Endothelial cell of umbilical vein (primary cell): ENCODE results near the gene IMPG2.

Source experiments
- CTCF ChIP-seq, 2 donors: IDR thresholded peaks; 1 replicate in 1 of 2; 2 replicates in 1 of 2; pipeline ENCODE4 v1.5.1; 2011; ENCODE audit warnings: low read length in 2 of 2, mild to moderate bottlenecking in 2 of 2, moderate library complexity in 2 of 2, control low read depth in 1 of 2, inconsistent platforms in 1 of 2, low read depth in 1 of 2; ENCODE audit not compliant: insufficient read depth in 1 of 2; ENCODE audit errors: extremely low read depth in 1 of 2
- EZH2 ChIP-seq: IDR thresholded peaks from 2 replicates; pipeline ENCODE4 v1.6.1; 2012; ENCODE audit warnings: borderline replicate concordance, low read depth, mild to moderate bottlenecking, moderate library complexity, low read length, inconsistent platforms; ENCODE audit not compliant: severe bottlenecking
- FOS ChIP-seq: IDR thresholded peaks from 2 replicates; pipeline ENCODE4 v1.6.1; 2011; ENCODE audit warnings: mild to moderate bottlenecking, low read length, moderate library complexity, borderline replicate concordance; ENCODE audit not compliant: insufficient read depth
- GATA2 ChIP-seq: IDR thresholded peaks from 2 replicates; pipeline ENCODE4 v1.7.0; 2011; ENCODE audit warnings: low read depth, mild to moderate bottlenecking, moderate library complexity, mixed read lengths, low read length; ENCODE audit not compliant: insufficient read length, insufficient read depth
- JUN ChIP-seq: IDR thresholded peaks from 2 replicates; pipeline ENCODE4 v1.6.1; 2011; ENCODE audit warnings: borderline replicate concordance, low read depth; ENCODE audit not compliant: insufficient read length, insufficient read depth
- MAX ChIP-seq: IDR thresholded peaks from 2 replicates; pipeline ENCODE4 v1.6.1; 2011; ENCODE audit not compliant: insufficient read depth, insufficient read length
- MYC ChIP-seq: IDR thresholded peaks from one replicate; pipeline ENCODE4 v1.6.1; 2011; ENCODE audit warnings: mild to moderate bottlenecking, low read depth, low read length
- POLR2A ChIP-seq: IDR thresholded peaks from 2 replicates; pipeline ENCODE4 v1.6.1; 2012; ENCODE audit warnings: low read depth, mild to moderate bottlenecking, control low read depth, low read length
- POLR2AphosphoS5 ChIP-seq: IDR thresholded peaks from 2 replicates; pipeline ENCODE4 v1.6.1; 2012; ENCODE audit warnings: low read depth, mild to moderate bottlenecking, control low read depth, low read length, moderate library complexity; ENCODE audit not compliant: insufficient read depth

- TF ChIP-seq CTCF (IDR thresholded peaks at IDR 0.05; ENCODE audit: extremely low read depth in 1 of 2, insufficient read depth in 1 of 2, low read depth in 1 of 2, low read length in 2 of 2) = no peak
- no peak for TF ChIP-seq POLR2A
- TF ChIP-seq MAX = no peak
- no peak for TF ChIP-seq EZH2
- TF ChIP-seq MYC = no peak
- TF ChIP-seq JUN = no peak
- TF ChIP-seq POLR2AphosphoS5 = no peak
- TF ChIP-seq GATA2 = no peak
- no peak for TF ChIP-seq FOS
These were observed 68.9 kb downstream of the IMPG2 start for GRCh38 chr3:101251441-101251840.
